SK-N-SH treated with all-trans-retinoic acid at 6 μM for 48 hours (cell line): Measurements from ENCODE around the gene ABI3BP.

Experiments used
- ATAC-seq: fragments of 200-7000 bp; cut with Tn5 transposase; 3 replicates; pipeline ENCODE4 v1.9.1; 2020; ENCODE audit warnings: mild to moderate bottlenecking, moderate library complexity
- ARNTL ChIP-seq: fragments of 450-650 bp; formaldehyde crosslinking; IDR thresholded peaks from 2 replicates; pipeline ENCODE4 v1.5.0; 2020; ENCODE audit warnings: low read depth, mild to moderate bottlenecking, moderate library complexity, borderline replicate concordance
- BACH2 ChIP-seq: fragments of 250-450 bp; sonication (Bioruptor Pico); IDR thresholded peaks from 2 replicates; pipeline ENCODE4 v1.9.0; 2021; ENCODE audit warnings: mild to moderate bottlenecking, borderline replicate concordance
- CSDC2 ChIP-seq: fragments of 250-450 bp; sonication (Bioruptor Pico); IDR thresholded peaks from 2 replicates; pipeline ENCODE4 v1.5.0; 2020; ENCODE audit warnings: mild to moderate bottlenecking, moderate library complexity
- ESRRG ChIP-seq: fragments of 250-450 bp; sonication (Bioruptor Pico); IDR thresholded peaks from 2 replicates; pipeline ENCODE4 v1.6.1; 2021; ENCODE audit warnings: mild to moderate bottlenecking
- GLIS3 ChIP-seq: fragments of 250-450 bp; sonication (Bioruptor Pico); IDR thresholded peaks from 2 replicates; pipeline ENCODE4 v1.5.0; 2020; ENCODE audit warnings: mild to moderate bottlenecking, moderate library complexity
- ISL1 ChIP-seq: fragments of 250-450 bp; sonication (Bioruptor Pico); IDR thresholded peaks from 2 replicates; pipeline ENCODE4 v2.1.2; 2022; ENCODE audit warnings: mild to moderate bottlenecking, moderate library complexity
- TCF4 ChIP-seq: fragments of 250-450 bp; sonication (Bioruptor Pico); IDR thresholded peaks from 2 replicates; pipeline ENCODE4 v1.8.0; 2021; ENCODE audit warnings: mild to moderate bottlenecking, moderate library complexity, borderline replicate concordance
- TOX ChIP-seq: fragments of 250-450 bp; sonication (Bioruptor Pico); IDR thresholded peaks from 2 replicates; pipeline ENCODE4 v1.8.0; 2021; ENCODE audit warnings: mild to moderate bottlenecking, moderate library complexity, borderline replicate concordance
- ZC3H10 ChIP-seq: fragments of 250-450 bp; sonication (Bioruptor Pico); IDR thresholded peaks from 2 replicates; pipeline ENCODE4 v1.5.1; 2021; ENCODE audit warnings: mild to moderate bottlenecking, moderate library complexity
- ZFP3 ChIP-seq: fragments of 250-450 bp; sonication (Bioruptor Pico); IDR thresholded peaks from 2 replicates; pipeline ENCODE4 v1.5.0; 2020; ENCODE audit warnings: mild to moderate bottlenecking, moderate library complexity
- ZFP30 ChIP-seq: fragments of 450-650 bp; formaldehyde crosslinking; IDR thresholded peaks from 2 replicates; pipeline ENCODE4 v1.5.0; 2022; ENCODE audit warnings: mild to moderate bottlenecking, moderate library complexity
- ZNF8 ChIP-seq: fragments of 450-650 bp; formaldehyde crosslinking; IDR thresholded peaks from 2 replicates; pipeline ENCODE4 v1.5.0; 2020; ENCODE audit warnings: mild to moderate bottlenecking, moderate library complexity
- TF ChIP-seq, protein P1 (sequence below): fragments of 250-450 bp; sonication (Bioruptor Pico); IDR thresholded peaks from 2 replicates; pipeline ENCODE4 v1.8.0; 2020; ENCODE audit warnings: mild to moderate bottlenecking, moderate library complexity, borderline replicate concordance
- TF ChIP-seq, protein P2 (sequence below): fragments of 250-450 bp; sonication (Bioruptor Pico); IDR thresholded peaks from 2 replicates; pipeline ENCODE4 v1.8.0; 2021; ENCODE audit warnings: low read depth, mild to moderate bottlenecking, moderate library complexity, borderline replicate concordance
- TF ChIP-seq, protein P3 (sequence below): fragments of 250-450 bp; sonication (Bioruptor Pico); IDR thresholded peaks from 2 replicates; pipeline ENCODE4 v1.5.1; 2021; ENCODE audit warnings: mild to moderate bottlenecking, moderate library complexity
- TF ChIP-seq, protein P4 (sequence below): fragments of 250-450 bp; sonication (Bioruptor Pico); IDR thresholded peaks from 2 replicates; pipeline ENCODE4 v1.5.0; 2020; ENCODE audit warnings: mild to moderate bottlenecking, moderate library complexity
- TF ChIP-seq, protein P5 (sequence below): fragments of 250-450 bp; sonication (Bioruptor Pico); IDR thresholded peaks from 2 replicates; pipeline ENCODE4 v1.5.1; 2020; ENCODE audit warnings: low read depth, mild to moderate bottlenecking, moderate library complexity

The ABI3BP gene

DNA sequence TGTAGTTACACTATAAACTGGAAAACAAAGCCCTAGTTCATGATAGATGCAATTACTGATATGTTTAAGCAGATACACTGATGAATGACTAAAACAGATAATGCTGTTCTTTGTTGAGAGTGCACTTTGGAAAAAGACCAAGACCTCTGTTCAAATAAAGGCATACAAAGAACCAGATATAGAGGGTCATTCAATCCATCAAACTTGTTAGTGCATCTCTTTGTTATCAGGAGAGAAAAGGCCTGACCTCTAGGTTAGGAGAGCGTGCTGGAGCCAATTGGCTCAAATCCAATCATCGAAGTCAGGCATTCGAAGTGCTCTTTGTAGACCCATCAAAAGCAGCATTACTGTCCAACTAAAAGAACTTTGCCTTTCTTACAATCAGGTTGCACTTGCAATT lies 159.7 kb downstream of the ABI3BP start (continued):
- TF ChIP-seq, protein P1, sequence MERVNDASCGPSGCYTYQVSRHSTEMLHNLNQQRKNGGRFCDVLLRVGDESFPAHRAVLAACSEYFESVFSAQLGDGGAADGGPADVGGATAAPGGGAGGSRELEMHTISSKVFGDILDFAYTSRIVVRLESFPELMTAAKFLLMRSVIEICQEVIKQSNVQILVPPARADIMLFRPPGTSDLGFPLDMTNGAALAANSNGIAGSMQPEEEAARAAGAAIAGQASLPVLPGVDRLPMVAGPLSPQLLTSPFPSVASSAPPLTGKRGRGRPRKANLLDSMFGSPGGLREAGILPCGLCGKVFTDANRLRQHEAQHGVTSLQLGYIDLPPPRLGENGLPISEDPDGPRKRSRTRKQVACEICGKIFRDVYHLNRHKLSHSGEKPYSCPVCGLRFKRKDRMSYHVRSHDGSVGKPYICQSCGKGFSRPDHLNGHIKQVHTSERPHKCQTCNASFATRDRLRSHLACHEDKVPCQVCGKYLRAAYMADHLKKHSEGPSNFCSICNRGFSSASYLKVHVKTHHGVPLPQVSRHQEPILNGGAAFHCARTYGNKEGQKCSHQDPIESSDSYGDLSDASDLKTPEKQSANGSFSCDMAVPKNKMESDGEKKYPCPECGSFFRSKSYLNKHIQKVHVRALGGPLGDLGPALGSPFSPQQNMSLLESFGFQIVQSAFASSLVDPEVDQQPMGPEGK (CRISPR knock-in tag) = no peak
- no peak; the same call in 1 of the 2 replicates for TF ChIP-seq TCF4 (CRISPR knock-in tag)
- TF ChIP-seq, protein P2, sequence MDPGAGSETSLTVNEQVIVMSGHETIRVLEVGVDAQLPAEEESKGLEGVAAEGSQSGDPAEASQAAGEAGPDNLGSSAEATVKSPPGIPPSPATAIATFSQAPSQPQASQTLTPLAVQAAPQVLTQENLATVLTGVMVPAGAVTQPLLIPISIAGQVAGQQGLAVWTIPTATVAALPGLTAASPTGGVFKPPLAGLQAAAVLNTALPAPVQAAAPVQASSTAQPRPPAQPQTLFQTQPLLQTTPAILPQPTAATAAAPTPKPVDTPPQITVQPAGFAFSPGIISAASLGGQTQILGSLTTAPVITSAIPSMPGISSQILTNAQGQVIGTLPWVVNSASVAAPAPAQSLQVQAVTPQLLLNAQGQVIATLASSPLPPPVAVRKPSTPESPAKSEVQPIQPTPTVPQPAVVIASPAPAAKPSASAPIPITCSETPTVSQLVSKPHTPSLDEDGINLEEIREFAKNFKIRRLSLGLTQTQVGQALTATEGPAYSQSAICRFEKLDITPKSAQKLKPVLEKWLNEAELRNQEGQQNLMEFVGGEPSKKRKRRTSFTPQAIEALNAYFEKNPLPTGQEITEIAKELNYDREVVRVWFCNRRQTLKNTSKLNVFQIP = no peak

DNA sequence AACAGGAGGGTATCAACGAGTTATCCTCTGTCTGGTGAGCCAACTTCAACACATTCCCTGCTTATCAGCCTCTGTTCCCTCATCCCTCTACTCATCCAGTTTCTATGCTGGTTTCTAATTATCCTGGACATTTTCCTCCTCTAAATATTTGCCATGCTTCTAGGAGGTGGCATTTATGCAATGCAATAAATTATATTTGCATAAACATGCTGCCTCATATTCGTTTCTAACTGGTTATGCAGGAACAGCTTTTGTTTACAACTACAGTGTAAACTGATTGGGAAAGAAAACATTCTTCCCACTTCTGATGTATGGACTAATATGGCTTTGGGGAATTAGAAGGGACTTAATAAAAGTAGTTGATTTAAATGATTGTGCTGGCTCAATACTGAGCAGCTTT lies 161.6 kb downstream of the ABI3BP start:
- no peak for ATAC-seq
- no peak for TF ChIP-seq ISL1
- TF ChIP-seq ARNTL (CRISPR knock-in tag) = no peak
- TF ChIP-seq ZFP30 (CRISPR knock-in tag) = no peak

DNA sequence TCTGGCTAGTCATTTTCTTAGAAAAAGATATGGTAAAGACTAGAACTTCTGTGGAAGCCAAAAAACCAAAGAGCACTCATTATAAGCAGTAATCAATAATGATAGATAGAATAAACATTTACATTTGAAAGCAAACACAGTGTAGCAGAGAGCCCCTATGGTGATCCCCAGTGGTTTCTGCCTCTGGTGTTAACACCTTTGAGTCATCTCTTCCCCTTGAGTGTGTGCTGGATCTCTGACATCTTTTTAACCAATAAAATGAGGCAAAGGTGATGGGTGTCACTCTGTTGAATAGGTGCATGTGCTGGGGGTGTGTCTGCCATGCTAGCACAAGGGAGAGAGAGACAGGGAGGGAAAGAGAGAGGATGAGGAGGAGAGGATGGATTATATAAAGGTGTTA lies 162.3 kb downstream of the ABI3BP start:
- no peak for ATAC-seq
- TF ChIP-seq ZC3H10 = no peak
- TF ChIP-seq, protein P3, sequence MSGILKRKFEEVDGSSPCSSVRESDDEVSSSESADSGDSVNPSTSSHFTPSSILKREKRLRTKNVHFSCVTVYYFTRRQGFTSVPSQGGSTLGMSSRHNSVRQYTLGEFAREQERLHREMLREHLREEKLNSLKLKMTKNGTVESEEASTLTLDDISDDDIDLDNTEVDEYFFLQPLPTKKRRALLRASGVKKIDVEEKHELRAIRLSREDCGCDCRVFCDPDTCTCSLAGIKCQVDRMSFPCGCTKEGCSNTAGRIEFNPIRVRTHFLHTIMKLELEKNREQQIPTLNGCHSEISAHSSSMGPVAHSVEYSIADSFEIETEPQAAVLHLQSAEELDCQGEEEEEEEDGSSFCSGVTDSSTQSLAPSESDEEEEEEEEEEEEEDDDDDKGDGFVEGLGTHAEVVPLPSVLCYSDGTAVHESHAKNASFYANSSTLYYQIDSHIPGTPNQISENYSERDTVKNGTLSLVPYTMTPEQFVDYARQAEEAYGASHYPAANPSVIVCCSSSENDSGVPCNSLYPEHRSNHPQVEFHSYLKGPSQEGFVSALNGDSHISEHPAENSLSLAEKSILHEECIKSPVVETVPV = no peak
- TF ChIP-seq, protein P2 = no peak

DNA sequence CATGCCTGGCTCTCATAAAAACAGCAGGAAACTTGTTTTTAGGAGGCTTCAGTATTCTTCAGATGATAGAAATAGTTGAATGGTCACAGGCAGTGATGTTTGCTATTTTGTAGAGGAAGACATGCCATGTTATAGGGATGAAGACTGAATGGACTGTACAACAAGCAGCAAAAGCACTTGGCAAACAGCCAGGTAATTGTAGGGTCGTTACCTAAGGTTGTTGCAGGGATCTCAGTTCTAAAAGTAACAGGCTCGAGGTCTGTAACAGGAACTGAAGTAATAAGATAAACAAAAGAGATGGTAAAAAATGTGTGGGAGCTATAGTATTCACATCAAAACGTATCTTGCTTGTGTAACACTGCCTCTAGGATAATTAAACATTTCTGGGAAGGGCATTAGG lies 167.6 kb downstream of the ABI3BP start:
- ATAC-seq = no peak
- TF ChIP-seq, protein P4, sequence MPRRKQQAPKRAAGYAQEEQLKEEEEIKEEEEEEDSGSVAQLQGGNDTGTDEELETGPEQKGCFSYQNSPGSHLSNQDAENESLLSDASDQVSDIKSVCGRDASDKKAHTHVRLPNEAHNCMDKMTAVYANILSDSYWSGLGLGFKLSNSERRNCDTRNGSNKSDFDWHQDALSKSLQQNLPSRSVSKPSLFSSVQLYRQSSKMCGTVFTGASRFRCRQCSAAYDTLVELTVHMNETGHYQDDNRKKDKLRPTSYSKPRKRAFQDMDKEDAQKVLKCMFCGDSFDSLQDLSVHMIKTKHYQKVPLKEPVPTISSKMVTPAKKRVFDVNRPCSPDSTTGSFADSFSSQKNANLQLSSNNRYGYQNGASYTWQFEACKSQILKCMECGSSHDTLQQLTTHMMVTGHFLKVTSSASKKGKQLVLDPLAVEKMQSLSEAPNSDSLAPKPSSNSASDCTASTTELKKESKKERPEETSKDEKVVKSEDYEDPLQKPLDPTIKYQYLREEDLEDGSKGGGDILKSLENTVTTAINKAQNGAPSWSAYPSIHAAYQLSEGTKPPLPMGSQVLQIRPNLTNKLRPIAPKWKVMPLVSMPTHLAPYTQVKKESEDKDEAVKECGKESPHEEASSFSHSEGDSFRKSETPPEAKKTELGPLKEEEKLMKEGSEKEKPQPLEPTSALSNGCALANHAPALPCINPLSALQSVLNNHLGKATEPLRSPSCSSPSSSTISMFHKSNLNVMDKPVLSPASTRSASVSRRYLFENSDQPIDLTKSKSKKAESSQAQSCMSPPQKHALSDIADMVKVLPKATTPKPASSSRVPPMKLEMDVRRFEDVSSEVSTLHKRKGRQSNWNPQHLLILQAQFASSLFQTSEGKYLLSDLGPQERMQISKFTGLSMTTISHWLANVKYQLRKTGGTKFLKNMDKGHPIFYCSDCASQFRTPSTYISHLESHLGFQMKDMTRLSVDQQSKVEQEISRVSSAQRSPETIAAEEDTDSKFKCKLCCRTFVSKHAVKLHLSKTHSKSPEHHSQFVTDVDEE (CRISPR knock-in tag) = no peak
- TF ChIP-seq CSDC2 (CRISPR knock-in tag) = no peak
- TF ChIP-seq BACH2 (CRISPR knock-in tag) = no peak
- no peak for TF ChIP-seq ZNF8 (CRISPR knock-in tag)
- TF ChIP-seq GLIS3 (CRISPR knock-in tag) = no peak

DNA sequence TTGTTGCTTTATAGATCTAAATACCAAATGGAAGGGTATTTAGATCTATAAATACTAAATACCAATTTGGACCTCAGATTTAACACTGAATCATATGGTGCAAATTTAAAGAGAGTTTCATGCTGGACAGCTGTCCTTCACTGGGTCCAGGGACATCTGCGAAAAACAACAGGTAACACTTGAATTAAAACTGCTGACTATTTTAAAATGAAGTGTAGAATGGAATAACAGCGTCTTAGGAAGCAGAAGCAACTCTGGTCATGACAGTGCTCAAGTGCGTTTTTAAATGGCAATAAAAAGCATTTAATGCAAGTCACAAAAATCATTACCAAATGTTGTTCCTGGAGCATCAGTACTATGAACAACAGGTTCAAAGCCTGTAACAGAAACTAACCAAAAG lies 177.6 kb downstream of the ABI3BP start:
- no peak for ATAC-seq
- TF ChIP-seq ZC3H10 (no peak), TOX (CRISPR knock-in tag) (no peak), ESRRG (CRISPR knock-in tag) (no peak), ZFP3 (CRISPR knock-in tag) (no peak), ISL1 (no peak)
- TF ChIP-seq, protein P2 = no peak
- TF ChIP-seq, protein P3 = no peak
- TF ChIP-seq, protein P5, sequence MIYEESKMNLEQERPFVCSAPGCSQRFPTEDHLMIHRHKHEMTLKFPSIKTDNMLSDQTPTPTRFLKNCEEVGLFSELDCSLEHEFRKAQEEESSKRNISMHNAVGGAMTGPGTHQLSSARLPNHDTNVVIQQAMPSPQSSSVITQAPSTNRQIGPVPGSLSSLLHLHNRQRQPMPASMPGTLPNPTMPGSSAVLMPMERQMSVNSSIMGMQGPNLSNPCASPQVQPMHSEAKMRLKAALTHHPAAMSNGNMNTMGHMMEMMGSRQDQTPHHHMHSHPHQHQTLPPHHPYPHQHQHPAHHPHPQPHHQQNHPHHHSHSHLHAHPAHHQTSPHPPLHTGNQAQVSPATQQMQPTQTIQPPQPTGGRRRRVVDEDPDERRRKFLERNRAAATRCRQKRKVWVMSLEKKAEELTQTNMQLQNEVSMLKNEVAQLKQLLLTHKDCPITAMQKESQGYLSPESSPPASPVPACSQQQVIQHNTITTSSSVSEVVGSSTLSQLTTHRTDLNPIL = no peak
